BE2C (cell line): ENCODE results near the gene TUBB.
"Not testable (repeated sequence)": the region's sequence is repeated elsewhere in the genome, so short reads cannot be mapped to it uniquely, and the experiment has no call there.

Experiments used
- DNase-seq: peaks from one replicate; pipeline ENCODE4 v3.0.0-alpha.2; 2020
- H3K27me3 ChIP-seq: fragments of 250-450 bp; sonication (Bioruptor Pico); 2 replicates; pipeline ENCODE4 v1.5.1; 2020; ENCODE audit warnings: mild to moderate bottlenecking
- H3K36me3 ChIP-seq: fragments of 250-450 bp; sonication (Bioruptor Pico); 2 replicates; pipeline ENCODE4 v1.5.1; 2020; ENCODE audit warnings: mild to moderate bottlenecking
- H3K4me1 ChIP-seq: fragments of 250-450 bp; sonication (Bioruptor Pico); 2 replicates; pipeline ENCODE4 v1.5.1; 2020
- H3K4me3 ChIP-seq: 2 replicates; pipeline ENCODE4 v1.5.1; 2011; ENCODE audit warnings: low read depth, low read length
- H3K9me3 ChIP-seq: fragments of 250-450 bp; sonication (Bioruptor Pico); 2 replicates; pipeline ENCODE4 v1.5.1; 2020
- CTCF ChIP-seq: IDR thresholded peaks from 2 replicates; pipeline ENCODE4 v1.5.1; 2012; ENCODE audit warnings: mild to moderate bottlenecking, low read depth, low read length

Gene TUBB

GRCh38 chr6:30722280-30723112 lies 2.3 kb downstream of the TUBB start:
- no peaks in the 10 kb centered on the region for H3K9me3 ChIP-seq
- peaks cover 7% of the 10 kb centered on the region for H3K4me1 ChIP-seq
- H3K27me3 ChIP-seq = peaks cover 3% of the 10 kb centered on the region
- peak; percentile 94 for TF ChIP-seq CTCF
- H3K4me3 ChIP-seq = peak overlapping the region; percentile 96
- DNase-seq = peak; percentile 79
- peaks cover 61% of the 10 kb centered on the region for H3K36me3 ChIP-seq

GRCh38 chr6:30723159-30723842 lies 3.1 kb downstream of the TUBB start:
- peak overlapping the region; percentile 96 for H3K4me3 ChIP-seq
- H3K36me3 ChIP-seq = peaks cover 68% of the 10 kb centered on the region
- H3K4me1 ChIP-seq, H3K27me3 ChIP-seq, H3K9me3 ChIP-seq, DNase-seq: not testable (repeated sequence)

- H3K4me1 ChIP-seq, H3K9me3 ChIP-seq, H3K27me3 ChIP-seq: not testable (repeated sequence)
- peak; percentile 19; the same call in 1 of the 2 replicates for TF ChIP-seq CTCF
- H3K36me3 ChIP-seq = peaks cover 72% of the 10 kb centered on the region
- peak; percentile 30 for DNase-seq
- H3K4me3 ChIP-seq = peak overlapping the region; percentile 27
Observed at GRCh38 chr6:30723843-30724741, 3.9 kb downstream of the TUBB start.

GRCh38 chr6:30724906-30725667 lies 4.9 kb downstream of the TUBB start:
- peaks cover 3% of the 10 kb centered on the region for H3K27me3 ChIP-seq
- TF ChIP-seq CTCF = no peak
- H3K9me3 ChIP-seq = no peaks in the 10 kb centered on the region
- DNase-seq = no peak
- no peak overlapping the region for H3K4me3 ChIP-seq
- H3K36me3 ChIP-seq = peaks cover 81% of the 10 kb centered on the region
- H3K4me1 ChIP-seq = peaks cover 8% of the 10 kb centered on the region

GRCh38 chr6:30725713-30726505 lies 5.8 kb downstream of the TUBB start:
- H3K9me3 ChIP-seq = no peaks in the 10 kb centered on the region
- no peak for TF ChIP-seq CTCF
- H3K4me1 ChIP-seq = peaks cover 13% of the 10 kb centered on the region
- H3K36me3 ChIP-seq = peaks cover 81% of the 10 kb centered on the region
- peak; percentile 28 for DNase-seq
- H3K27me3 ChIP-seq = peaks cover 3% of the 10 kb centered on the region
- no peak overlapping the region for H3K4me3 ChIP-seq
